SU-DHL-6 (cell line): ENCODE measurements around the gene PLD1.

Experiments used
- H2AFZ ChIP-seq: fragments of 200-600 bp; sonication (generic); 2 replicates; pipeline ENCODE4 v1.6.1; 2014; ENCODE audit warnings: low read depth, mild to moderate bottlenecking, moderate library complexity, mixed read lengths, antibody characterized with exemption, low read length; ENCODE audit not compliant: severe bottlenecking
- H3F3A ChIP-seq: fragments of 200-600 bp; shearing (Covaris generic); 2 replicates; pipeline ENCODE4 v1.6.0; 2016; ENCODE audit warnings: antibody characterized with exemption, mild to moderate bottlenecking; ENCODE audit not compliant: insufficient read depth
- H3K27ac ChIP-seq: fragments of 200-600 bp; sonication (generic); 2 replicates; pipeline ENCODE4 v1.5.1; 2016; ENCODE audit warnings: low read depth, mild to moderate bottlenecking, low read length, moderate library complexity, mixed read lengths
- H3K27me3 ChIP-seq: fragments of 200-600 bp; sonication (generic), shearing (Covaris generic); 2 replicates; pipeline ENCODE4 v1.6.0; 2014; ENCODE audit warnings: mild to moderate bottlenecking, low read length
- H3K36me3 ChIP-seq: fragments of 200-600 bp; sonication (generic); 2 replicates; pipeline ENCODE4 v1.6.1; 2014; ENCODE audit warnings: mild to moderate bottlenecking, low read length, mixed read lengths
- H3K4me2 ChIP-seq: fragments of 300-600, 200-600 bp; shearing (Covaris generic), sonication (generic); 2 replicates; pipeline ENCODE4 v1.6.0; 2014; ENCODE audit warnings: low read length, low read depth, mild to moderate bottlenecking; ENCODE audit not compliant: poor library complexity, severe bottlenecking
- H3K4me3 ChIP-seq: fragments of 200-600 bp; sonication (generic); 2 replicates; pipeline ENCODE4 v1.5.1; 2014; ENCODE audit warnings: antibody characterized with exemption, low read length, mild to moderate bottlenecking, mixed read lengths; ENCODE audit not compliant: insufficient read depth, poor library complexity, severe bottlenecking
- H3K79me2 ChIP-seq: fragments of 200-600 bp; sonication (generic); 2 replicates; pipeline ENCODE4 v1.6.1; 2014; ENCODE audit warnings: mild to moderate bottlenecking, low read length, moderate library complexity; ENCODE audit not compliant: insufficient read depth
- H3K9ac ChIP-seq: fragments of 200-600 bp; sonication (generic); 2 replicates; pipeline ENCODE4 v1.7.0; 2014; ENCODE audit warnings: mild to moderate bottlenecking, low read length
- H3K9me2 ChIP-seq: fragments of 200-600 bp; sonication (generic); replicated peaks from 2 replicates; pipeline ENCODE4 v1.6.1; 2014; ENCODE audit warnings: low read length; ENCODE audit not compliant: insufficient read depth
- H3K9me3 ChIP-seq: fragments of 200-600 bp; sonication (generic); 2 replicates; pipeline ENCODE4 v1.6.1; 2014; ENCODE audit warnings: low read length, mixed read lengths; ENCODE audit not compliant: insufficient read depth
- H4K20me1 ChIP-seq: fragments of 200-600 bp; sonication (generic); 2 replicates; pipeline ENCODE4 v1.6.1; 2014; ENCODE audit warnings: low read depth, mild to moderate bottlenecking, antibody characterized with exemption, low read length, moderate library complexity, mixed read lengths
- CTCF ChIP-seq: fragments of 200-600 bp; sonication (generic); IDR thresholded peaks from one replicate; pipeline ENCODE4 v1.5.1; 2017; ENCODE audit warnings: antibody characterized with exemption, mild to moderate bottlenecking, low read length, moderate library complexity; ENCODE audit not compliant: insufficient read depth, poor library complexity, severe bottlenecking
- EZH2phosphoT487 ChIP-seq: fragments of 200-600 bp; sonication (generic), shearing (Covaris generic); conservative IDR thresholded peaks from 2 replicates; pipeline ENCODE4 v1.6.1; 2018; ENCODE audit warnings: mild to moderate bottlenecking, antibody characterized with exemption, low read length, moderate library complexity, mixed read lengths

Gene PLD1

DNA sequence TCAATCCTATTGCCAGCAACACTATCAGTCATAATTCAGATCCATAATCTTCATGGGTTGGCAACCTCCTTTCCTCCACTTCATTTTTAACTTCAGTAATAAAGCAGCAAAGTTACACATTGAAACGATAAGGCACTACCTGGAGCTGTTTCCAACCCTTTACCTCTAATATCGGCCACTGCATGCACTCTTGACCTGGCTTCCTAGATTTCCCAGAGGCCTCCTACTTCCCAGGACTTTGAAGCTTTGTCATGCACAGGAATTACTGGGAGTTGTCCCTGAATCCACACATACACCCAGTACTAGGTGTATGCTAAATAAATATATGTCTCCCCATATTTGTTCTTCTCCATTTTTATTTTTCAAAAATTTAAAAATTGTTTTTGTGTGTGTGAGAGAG is 126.1 kb downstream of the PLD1 start:
- Histone ChIP-seq H3K4me2 (no peak overlapping the region), H3F3A (no peaks in the 10 kb centered on the region), H2AFZ (no peak overlapping the region), H3K9ac (no peak overlapping the region), H3K36me3 (no peaks in the 10 kb centered on the region), H3K27ac (no peak overlapping the region), H3K79me2 (no peaks in the 10 kb centered on the region), H3K4me3 (no peak overlapping the region), H3K27me3 (no peaks in the 10 kb centered on the region), H4K20me1 (no peaks in the 10 kb centered on the region), H3K9me3 (no peaks in the 10 kb centered on the region), H3K9me2 (no peaks in the 10 kb centered on the region)
- TF ChIP-seq EZH2phosphoT487 (no peak), CTCF (no peak)

DNA sequence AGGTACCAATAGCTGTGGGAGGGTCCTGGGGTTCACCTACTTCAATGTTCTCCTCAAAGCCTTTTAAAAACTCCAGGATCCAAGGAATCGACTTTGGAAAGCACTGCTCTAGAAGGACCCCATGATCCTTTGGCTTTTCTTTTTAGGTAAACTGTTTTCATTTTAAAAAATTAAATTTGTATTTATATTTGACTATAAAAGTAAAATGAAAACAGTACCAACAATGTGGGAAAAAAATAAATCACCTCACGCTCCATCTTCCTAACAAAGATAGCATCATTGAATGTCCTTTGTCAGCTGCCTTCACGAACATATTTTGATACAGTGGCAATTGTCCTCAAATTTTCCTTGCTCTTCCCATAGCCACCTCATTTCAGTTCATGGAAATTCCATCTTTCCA is 127.5 kb downstream of the PLD1 start:
- Histone ChIP-seq H4K20me1 (no peaks in the 10 kb centered on the region), H3K9me2 (no peaks in the 10 kb centered on the region), H3K27me3 (no peaks in the 10 kb centered on the region), H3K4me2 (no peak overlapping the region), H3K27ac (no peak overlapping the region), H3K36me3 (no peaks in the 10 kb centered on the region), H3F3A (no peaks in the 10 kb centered on the region), H2AFZ (no peak overlapping the region), H3K9ac (no peak overlapping the region), H3K4me3 (no peak overlapping the region), H3K9me3 (no peaks in the 10 kb centered on the region), H3K79me2 (no peaks in the 10 kb centered on the region)
- TF ChIP-seq EZH2phosphoT487 = no peak
- no peak for TF ChIP-seq CTCF

DNA sequence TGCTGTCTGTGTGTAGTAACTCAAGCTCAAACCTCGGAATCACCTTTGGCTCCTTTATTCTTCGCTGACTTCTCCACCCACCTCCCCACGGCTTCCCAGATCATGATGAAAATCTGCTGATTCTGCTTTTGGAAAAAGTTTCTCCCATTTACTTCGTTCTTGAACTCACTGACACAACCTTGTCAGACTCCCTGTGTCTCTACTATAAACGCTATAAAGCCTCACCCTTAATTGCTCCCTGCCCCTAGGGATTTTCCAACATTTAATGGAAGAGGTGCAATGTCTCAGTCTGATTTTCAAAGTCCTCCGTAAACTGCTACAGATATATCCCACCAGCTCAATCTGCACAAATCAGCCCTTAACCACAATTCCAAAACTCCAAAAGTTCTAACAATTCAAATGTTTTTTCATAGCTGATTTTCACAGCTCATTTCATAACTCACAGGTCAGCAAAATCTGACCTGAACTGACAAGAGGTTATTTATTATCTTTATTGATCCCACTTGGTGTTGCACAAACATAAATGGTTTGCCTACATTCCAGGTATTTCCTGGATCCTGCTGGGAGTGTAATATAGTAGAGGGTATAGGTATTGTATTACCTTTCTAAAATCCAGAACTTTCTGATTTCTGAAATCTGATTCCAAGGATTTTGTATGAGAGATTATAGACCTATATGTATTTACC is 129.4 kb downstream of the PLD1 start:
- H3F3A ChIP-seq = no peaks in the 10 kb centered on the region

More for the DNA sequence above, 129.4 kb downstream of the PLD1 start:
- no peaks in the 10 kb centered on the region for H4K20me1 ChIP-seq
- no peak overlapping the region for H2AFZ ChIP-seq
- H3K36me3 ChIP-seq = no peaks in the 10 kb centered on the region
- no peaks in the 10 kb centered on the region for H3K9me3 ChIP-seq
- no peaks in the 10 kb centered on the region for H3K79me2 ChIP-seq
- no peak overlapping the region for H3K4me2 ChIP-seq
- H3K4me3 ChIP-seq = no peak overlapping the region
- H3K9me2 ChIP-seq = no peaks in the 10 kb centered on the region
- TF ChIP-seq CTCF = no peak
- TF ChIP-seq EZH2phosphoT487 = no peak
- no peak overlapping the region for H3K27ac ChIP-seq
- no peak overlapping the region for H3K9ac ChIP-seq
- no peaks in the 10 kb centered on the region for H3K27me3 ChIP-seq
